SKM-1 (cell line): ENCODE results near the gene MMEL1.
A peak's percentile ranks its signal among the peaks of the same experiment; 100 is the strongest.
"Not testable (repeated sequence)": the region's sequence is repeated elsewhere in the genome, so short reads cannot be mapped to it uniquely, and the experiment has no call there.

Experiments used
- DNase-seq: peaks from one replicate; lab custom pipeline; 2025; ENCODE audit not compliant: unreplicated experiment; lab: John Stamatoyannopoulos, UW

The MMEL1 gene

GRCh38 chr1:2558861-2559260 is 74.0 kb downstream of the MMEL1 start:
- no peak for DNase-seq

DNA sequence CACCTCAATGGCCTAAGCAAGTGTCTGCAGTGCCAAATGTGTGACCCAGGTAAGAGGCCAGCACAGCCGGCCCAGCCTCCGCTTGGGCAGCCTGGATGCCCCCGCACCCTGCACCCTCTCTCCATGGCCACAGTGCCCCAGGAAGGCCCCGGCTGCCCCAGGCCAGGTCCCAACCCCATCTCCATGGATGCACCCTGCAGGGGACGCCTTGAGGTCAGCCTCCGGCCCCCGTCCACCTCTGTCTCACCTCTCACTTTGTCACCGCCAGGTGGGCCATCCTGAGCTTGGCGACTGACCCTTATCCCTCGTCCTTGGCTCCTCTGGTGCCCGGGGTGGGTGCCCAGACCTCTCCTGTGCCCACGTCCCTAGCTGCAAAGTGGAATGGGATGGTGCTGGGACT is 74.4 kb downstream of the MMEL1 start:
- no peak for DNase-seq

GRCh38 chr1:2557482-2558400 is 75.1 kb downstream of the MMEL1 start:
- DNase-seq, result no peak

DNA sequence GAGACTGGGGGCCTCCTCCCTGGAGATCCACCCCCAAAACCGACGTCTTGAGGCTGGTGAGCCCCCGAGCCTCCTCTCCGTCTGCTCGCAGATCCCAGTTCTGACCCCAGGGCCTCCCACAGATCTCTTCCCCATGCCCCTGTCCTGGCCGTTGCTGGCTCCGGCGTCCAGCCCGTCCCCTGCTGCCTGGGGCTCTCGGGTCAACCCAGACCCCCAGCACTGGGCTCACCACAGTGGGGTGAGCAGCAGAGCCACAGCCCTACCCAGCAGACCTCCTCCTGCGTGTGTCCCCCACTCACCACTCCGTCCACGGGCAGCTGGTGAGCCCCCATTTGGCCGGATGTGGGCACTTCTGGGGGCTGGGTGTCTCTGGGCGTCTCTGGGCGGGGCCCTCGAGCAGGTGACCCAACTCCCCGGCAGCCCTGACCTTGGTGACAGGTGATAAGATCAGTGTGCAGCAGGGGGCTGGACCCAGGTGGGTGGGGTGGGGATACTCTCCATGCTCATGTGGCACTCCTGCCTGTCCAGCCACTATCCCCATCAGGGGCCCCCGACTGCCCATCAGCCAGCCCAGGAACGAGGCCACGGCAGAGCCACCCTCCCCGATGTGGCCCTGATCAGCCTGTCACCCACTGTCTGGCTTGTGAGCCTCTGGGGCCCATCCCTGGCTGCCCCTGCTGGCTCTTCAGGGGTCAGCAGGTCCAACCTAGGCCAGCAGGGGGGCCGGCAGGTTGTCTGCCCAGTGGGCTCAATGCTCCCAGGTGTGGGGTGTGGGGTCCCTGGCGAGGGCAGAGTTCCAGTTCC is 75.9 kb downstream of the MMEL1 start:
- DNase-seq, result no peak

DNA sequence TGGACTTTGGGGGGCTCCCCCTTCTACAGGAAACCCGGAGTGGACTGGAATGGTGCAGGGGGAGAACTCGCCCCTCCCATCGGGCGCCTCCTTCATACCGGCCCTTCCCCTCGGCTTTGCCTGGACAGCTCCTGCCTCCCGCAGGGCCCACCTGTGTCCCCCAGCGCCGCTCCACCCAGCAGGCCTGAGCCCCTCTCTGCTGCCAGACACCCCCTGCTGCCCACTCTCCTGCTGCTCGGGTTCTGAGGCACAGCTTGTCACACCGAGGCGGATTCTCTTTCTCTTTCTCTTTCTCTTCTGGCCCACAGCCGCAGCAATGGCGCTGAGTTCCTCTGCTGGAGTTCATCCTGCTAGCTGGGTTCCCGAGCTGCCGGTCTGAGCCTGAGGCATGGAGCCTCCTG is 76.5 kb downstream of the MMEL1 start, which contains the start of gene TNFRSF14:
Gene TNFRSF14 (plus strand): TSS at position 95 of the 401 bp plus-strand sequence. CDS start 294 bp downstream, at position 389.
- peak; percentile 34 for DNase-seq

- DNase-seq, result peak; percentile 34
Measured at GRCh38 chr1:2555634-2556276, 77.1 kb downstream of the MMEL1 start.

DNA sequence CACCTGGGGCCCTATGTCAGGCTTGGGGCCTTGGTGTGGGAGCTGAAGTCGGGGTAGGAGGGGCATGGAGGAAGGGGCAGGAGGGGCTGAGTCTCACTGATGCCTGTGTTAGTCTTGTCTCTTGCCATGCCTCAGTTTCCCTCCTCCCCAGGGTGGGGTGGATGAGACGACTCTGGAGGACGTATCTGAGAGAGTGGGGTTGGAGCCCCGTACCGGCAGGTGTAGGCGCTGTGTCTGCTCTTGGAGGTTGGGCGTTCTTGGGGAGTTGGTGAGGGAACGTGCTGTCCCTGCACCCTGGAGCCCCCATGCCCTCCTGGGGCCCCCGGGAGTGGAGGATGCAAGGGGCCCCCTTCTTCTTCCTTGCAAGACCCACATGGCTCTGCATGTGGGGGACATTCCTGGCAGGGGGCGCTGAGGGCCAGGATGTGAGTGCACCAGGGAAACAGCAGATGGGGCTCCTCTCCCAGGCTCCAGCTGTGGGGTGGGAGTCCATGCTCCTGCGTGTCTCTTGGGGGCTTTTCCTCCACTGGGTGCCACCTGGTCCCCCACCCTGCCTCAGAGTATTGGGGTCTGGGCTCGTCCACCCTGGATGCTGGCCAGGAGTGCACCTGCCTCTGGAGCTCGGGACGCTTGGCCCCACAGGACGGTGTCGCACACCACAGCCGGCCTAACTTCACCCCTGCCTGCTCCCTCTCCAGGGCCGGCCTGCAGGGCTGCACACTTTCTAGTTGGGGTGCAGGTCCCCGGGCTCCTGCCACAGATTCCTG is 78.0 kb downstream of the MMEL1 start:
- DNase-seq, result no peak

- no peak for DNase-seq
Measured at GRCh38 chr1:2553871-2554620, 78.8 kb downstream of the MMEL1 start.

- not testable (repeated sequence) for DNase-seq
Measured at GRCh38 chr1:2553076-2553475, 79.7 kb downstream of the MMEL1 start.

DNA sequence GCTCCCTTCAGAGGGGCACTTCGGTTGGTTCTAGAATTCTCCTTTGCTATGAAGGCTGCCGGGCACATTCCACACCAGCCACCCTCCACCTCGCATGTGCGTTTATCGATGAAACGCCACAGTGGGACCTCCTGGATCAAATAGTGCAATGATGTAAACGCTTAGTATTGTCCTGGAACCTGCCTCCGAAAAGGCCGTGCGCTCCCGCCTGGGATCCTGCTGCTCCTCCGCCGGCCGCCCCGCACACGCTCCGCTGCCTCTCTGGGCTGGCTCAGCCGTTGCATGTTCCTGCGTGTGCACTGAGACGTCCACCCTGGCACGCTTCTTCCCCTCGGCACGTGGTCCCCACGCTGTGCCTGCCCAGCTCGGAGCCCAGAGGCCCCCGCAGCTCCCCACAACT is 80.6 kb downstream of the MMEL1 start:
- DNase-seq, result no peak

DNA sequence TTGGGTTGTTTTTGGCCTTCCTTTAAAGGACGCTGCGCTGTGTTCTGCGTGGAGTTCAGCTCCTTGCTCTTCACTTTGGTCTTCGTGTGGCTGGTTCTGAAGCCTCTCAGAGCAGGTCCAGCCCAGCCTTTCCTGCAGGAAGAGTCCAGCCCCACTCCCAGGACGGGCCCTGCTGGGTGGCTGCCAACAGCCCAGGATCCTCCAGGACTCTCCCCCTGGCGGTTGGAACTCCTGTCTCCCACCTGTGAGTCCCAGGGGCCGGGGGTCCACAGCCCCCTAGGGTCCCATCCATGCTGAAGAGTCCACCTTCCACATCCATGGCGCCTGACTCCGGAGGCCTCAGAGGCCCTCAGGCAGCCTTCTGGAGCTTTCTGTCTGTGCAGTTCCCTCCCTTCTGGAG is 81.3 kb downstream of the MMEL1 start:
- not testable (repeated sequence) for DNase-seq

DNA sequence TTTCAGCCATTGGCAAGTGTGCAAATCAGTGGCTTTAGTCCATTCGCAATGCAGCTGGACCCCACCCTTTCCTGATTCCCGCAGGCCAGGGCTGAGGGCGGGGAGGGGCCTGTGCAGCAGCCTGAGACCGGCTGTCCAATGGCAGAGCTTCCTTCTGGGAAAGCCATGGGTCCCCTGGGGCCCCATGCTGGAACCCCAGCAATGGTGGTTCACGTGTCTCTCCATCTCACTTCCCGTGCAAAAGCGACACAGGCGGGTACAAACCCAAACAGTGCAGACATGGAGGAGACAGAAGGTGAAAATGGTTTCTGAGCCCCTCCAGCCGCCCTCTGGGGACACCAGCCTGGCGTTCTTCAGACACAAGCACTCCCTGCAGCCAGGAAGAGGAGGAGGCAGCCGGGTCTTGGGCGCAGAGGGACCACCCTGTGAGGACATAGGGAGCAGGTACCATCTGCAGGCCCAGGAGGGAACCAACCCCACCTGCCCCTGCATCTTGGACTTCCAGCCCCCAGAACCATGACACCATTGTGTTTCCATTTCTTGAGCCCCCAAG is 82.4 kb downstream of the MMEL1 start:
- DNase-seq, result not testable (repeated sequence)

- not testable (repeated sequence) for DNase-seq
Measured at GRCh38 chr1:2549367-2550029, 83.3 kb downstream of the MMEL1 start.

- peak; percentile 39 for DNase-seq
Measured at GRCh38 chr1:2548068-2548589, 84.7 kb downstream of the MMEL1 start.

DNA sequence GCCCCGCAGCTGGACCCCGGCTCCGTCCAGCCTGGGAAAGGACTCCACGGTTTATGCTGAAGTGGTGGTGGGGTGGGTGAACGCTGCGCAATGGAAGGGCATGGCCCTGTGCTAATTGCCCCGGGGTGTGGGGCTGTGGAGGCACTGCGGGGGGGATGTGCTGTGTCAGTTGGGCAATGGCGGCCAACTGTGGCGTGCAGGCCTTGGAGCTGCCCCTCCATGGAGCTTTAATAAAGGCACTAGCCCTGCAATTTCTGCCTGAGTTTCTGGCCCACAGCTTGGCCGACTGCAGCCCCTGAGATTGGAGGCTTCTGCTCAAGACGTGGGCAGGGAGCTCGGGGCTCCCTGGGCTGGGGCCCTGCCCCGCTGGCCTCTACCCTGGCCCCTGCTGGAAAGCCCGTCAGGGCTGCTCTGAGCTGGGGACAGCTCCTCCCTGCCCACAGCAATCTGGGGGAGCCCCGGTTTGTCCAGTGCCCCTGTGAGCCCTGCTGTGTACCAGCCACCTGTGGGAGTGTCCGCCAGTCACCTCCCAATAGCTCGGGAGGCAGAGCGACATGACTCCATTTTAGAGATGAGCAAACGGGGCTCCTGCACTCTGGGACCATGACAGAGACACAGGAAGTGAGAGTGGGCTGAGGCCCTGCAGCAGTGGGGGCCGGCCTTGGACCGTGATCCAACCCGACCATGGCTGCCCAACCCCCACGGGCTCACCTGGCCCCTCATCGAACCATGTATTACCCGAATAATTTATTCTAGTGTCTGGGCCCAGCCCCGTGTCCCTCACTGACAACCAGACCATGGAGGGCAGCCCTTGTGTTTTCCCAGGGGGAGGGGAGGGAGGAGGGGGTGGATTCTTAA is 85.4 kb downstream of the MMEL1 start:
- no peak for DNase-seq

DNA sequence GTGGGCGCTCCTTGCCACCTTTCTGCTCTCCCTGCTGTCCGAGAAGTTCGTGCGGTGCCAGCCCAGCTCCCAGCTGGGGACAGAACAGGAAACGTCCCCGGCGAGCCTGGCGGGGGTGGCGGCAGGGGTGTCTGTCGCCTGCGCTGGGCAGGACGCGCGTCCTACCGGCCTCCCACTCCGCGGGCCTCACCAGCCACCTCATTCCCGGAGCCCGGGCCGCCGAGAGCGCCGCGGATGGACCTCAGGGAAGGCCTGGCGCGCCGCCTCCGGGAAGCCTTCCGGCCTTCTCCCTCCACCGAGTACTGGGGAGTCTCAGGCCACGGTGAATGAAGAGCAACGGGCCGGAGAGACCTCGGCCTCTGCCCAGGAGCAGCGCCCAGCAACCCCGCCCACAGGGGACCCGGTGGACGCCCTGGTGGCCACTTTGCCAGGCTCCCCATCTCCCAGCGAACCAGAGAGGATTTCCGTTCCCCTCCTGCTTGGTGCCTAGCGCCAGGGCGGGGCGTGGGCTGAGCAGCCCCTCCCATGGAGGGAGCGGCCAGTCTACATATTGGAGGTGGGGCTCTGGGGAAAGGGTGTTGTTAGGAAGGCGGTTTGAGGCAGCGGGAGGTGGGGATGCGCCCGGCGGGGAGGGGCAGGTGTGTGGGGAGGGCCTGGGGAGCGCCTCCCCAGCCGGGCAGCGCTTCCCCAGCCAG is 86.2 kb downstream of the MMEL1 start:
- DNase-seq, result no peak

- no peak for DNase-seq
Measured at GRCh38 chr1:2545754-2546514, 86.9 kb downstream of the MMEL1 start.
